ENCODE data around the gene VPS13A. TPM values are rescaled to one million over a fixed set of nuclear protein-coding genes. Genes with fewer than 3 reads are reported as not detected.

The VPS13A gene
- total RNA-seq, 1 experiment from 2014 or later = 32.6 TPM

GRCh38 chr9:77462066-77462465, 284.7 kb downstream of the VPS13A start:
- no peak for TF ChIP-seq CTCF (IDR thresholded peaks at IDR 0.05; ENCODE audit: unreplicated experiment)
- H3K4me1 Mint-ChIP-seq (ENCODE audit: low read depth, unreplicated experiment) = peaks cover 3% of the 10 kb centered on the region
- no peak for DNase-seq
- H3K27ac Mint-ChIP-seq (ENCODE audit: unreplicated experiment) = no peak overlapping the region
- intact Hi-C loops (cut with micrococcal nuclease; ENCODE audit: unreplicated experiment) = no loop called here
- H3K9me3 Mint-ChIP-seq (ENCODE audit: low read depth, unreplicated experiment) = no peaks in the 10 kb centered on the region
- CTCF ChIA-PET = no interaction called here
- no TSS peak for BruUV-seq (replicated peaks)
- H3K36me3 Mint-ChIP-seq (ENCODE audit: insufficient read depth, unreplicated experiment) = no peaks in the 10 kb centered on the region
- H3K4me3 Mint-ChIP-seq (ENCODE audit: low read depth, unreplicated experiment) = no peak overlapping the region
- peaks cover 35% of the 10 kb centered on the region for H3K27me3 Mint-ChIP-seq (ENCODE audit: unreplicated experiment)

GRCh38 chr9:77463151-77463550, 285.8 kb downstream of the VPS13A start:
- H3K4me1 Mint-ChIP-seq (ENCODE audit: low read depth, unreplicated experiment) = no peaks in the 10 kb centered on the region
- H3K36me3 Mint-ChIP-seq (ENCODE audit: insufficient read depth, unreplicated experiment) = no peaks in the 10 kb centered on the region
- BruUV-seq (replicated peaks) = no TSS peak
- no peak overlapping the region for H3K4me3 Mint-ChIP-seq (ENCODE audit: low read depth, unreplicated experiment)
- intact Hi-C loops (cut with micrococcal nuclease; ENCODE audit: unreplicated experiment) = no loop called here
- DNase-seq = no peak
- no peak for TF ChIP-seq CTCF (IDR thresholded peaks at IDR 0.05; ENCODE audit: unreplicated experiment)
- CTCF ChIA-PET = no interaction called here
- H3K9me3 Mint-ChIP-seq (ENCODE audit: low read depth, unreplicated experiment) = no peaks in the 10 kb centered on the region
- no peak overlapping the region for H3K27ac Mint-ChIP-seq (ENCODE audit: unreplicated experiment)
- peaks cover 35% of the 10 kb centered on the region for H3K27me3 Mint-ChIP-seq (ENCODE audit: unreplicated experiment)

GRCh38 chr9:77464661-77465060, 287.3 kb downstream of the VPS13A start:
- Mint-ChIP-seq H3K27ac (ENCODE audit: unreplicated experiment) (no peak overlapping the region), H3K36me3 (ENCODE audit: insufficient read depth, unreplicated experiment) (no peaks in the 10 kb centered on the region), H3K27me3 (ENCODE audit: unreplicated experiment) (peaks cover 35% of the 10 kb centered on the region), H3K9me3 (ENCODE audit: low read depth, unreplicated experiment) (no peaks in the 10 kb centered on the region), H3K4me3 (ENCODE audit: low read depth, unreplicated experiment) (no peak overlapping the region), H3K4me1 (ENCODE audit: low read depth, unreplicated experiment) (no peaks in the 10 kb centered on the region)
- no peak for DNase-seq
- TF ChIP-seq CTCF (IDR thresholded peaks at IDR 0.05; ENCODE audit: unreplicated experiment) = no peak
- intact Hi-C loops (cut with micrococcal nuclease; ENCODE audit: unreplicated experiment) = no loop called here
- BruUV-seq (replicated peaks) = no TSS peak
- CTCF ChIA-PET = no interaction called here

- no peak for DNase-seq
- H3K27me3 Mint-ChIP-seq (ENCODE audit: unreplicated experiment) = peaks cover 21% of the 10 kb centered on the region
- intact Hi-C loops (cut with micrococcal nuclease; ENCODE audit: unreplicated experiment) = no loop called here
- BruUV-seq (replicated peaks) = no TSS peak
- no peak for TF ChIP-seq CTCF (IDR thresholded peaks at IDR 0.05; ENCODE audit: unreplicated experiment)
- H3K9me3 Mint-ChIP-seq (ENCODE audit: low read depth, unreplicated experiment) = no peaks in the 10 kb centered on the region
- H3K27ac Mint-ChIP-seq (ENCODE audit: unreplicated experiment) = no peak overlapping the region
- CTCF ChIA-PET = interaction anchor here (0.7 kb wide), 1 partner anchor 11 kb away, joined by 3 read pairs; no protein-coding TSS in a partner anchor
- no peaks in the 10 kb centered on the region for H3K36me3 Mint-ChIP-seq (ENCODE audit: insufficient read depth, unreplicated experiment)
- no peak overlapping the region for H3K4me3 Mint-ChIP-seq (ENCODE audit: low read depth, unreplicated experiment)
- no peaks in the 10 kb centered on the region for H3K4me1 Mint-ChIP-seq (ENCODE audit: low read depth, unreplicated experiment)
Measured at GRCh38 chr9:77469515-77470231, 292.3 kb downstream of the VPS13A start.

Other genes with a start within 250 kb of the VPS13A start
- gene FOXB2, start 157.9 kb upstream of the VPS13A start, total RNA-seq (2022) = not detected in 2 replicates